ENCODE measurements around the gene ZNF80.
"Not testable (repeated sequence)": the region's sequence is repeated elsewhere in the genome, so short reads cannot be mapped to it uniquely, and the experiment has no call there.

The ZNF80 gene

GRCh38 chr3:114237478-114237877, at the start of gene ZNF80:
ZNF80 (minus strand) TSS chr3:114237578; CDS start chr3:114237074, 504 bp downstream.
- DNase-seq, result not testable (repeated sequence)

GRCh38 chr3:114286266-114286665, 48.9 kb upstream of the ZNF80 start:
- no peak for DNase-seq

DNA sequence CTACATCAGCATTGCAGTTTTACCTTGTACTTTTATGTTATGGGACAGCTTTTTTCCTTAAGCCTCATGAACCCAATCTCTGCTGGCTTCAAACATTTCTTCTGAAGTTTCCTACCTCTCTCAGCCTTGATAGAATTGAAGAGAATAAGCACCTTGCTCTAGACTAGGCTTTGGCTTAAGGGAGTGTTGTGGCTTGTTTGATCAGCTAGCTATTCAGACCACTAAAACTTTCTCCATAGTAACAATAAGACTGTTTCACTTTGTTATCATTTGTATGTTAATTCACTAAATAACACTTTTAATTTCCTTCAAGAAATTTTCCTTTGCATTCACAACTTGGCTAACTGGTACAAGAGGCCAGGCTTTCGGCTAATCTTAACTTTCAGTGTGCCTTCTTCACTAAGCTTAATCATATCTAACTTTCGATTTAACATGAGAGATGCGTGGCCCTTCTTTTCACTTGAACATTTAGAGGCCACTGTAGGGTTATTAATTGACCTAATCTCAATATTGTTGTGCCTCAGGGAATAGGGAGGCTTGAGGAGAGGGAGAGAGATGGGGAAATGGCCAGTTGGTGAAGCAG, 48.4 kb upstream of the ZNF80 start:
- DNase-seq, result no peak

DNA sequence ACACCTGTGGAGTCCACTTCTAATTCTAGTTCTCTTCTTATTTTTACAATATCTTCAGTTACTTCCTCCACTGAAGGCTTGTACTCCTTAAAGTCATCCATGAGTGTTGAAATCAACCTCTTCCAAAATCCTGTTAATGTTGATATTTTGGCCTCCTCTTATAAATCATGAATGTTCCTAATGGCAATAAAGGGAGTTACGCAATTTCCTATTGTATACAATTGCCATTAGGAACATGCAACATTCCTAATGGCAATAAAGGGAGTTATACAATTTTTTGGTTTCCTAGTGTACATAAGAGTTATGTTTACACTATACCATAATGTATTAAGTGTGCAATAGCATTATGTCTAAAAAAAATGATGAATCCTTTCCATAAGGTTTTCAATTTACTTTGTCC, 47.3 kb upstream of the ZNF80 start:
- no peak for DNase-seq

GRCh38 chr3:114276856-114277255, 39.5 kb upstream of the ZNF80 start:
- not testable (repeated sequence) for DNase-seq

GRCh38 chr3:114274929-114275328, 37.6 kb upstream of the ZNF80 start:
- peak; percentile 24 for DNase-seq

DNA sequence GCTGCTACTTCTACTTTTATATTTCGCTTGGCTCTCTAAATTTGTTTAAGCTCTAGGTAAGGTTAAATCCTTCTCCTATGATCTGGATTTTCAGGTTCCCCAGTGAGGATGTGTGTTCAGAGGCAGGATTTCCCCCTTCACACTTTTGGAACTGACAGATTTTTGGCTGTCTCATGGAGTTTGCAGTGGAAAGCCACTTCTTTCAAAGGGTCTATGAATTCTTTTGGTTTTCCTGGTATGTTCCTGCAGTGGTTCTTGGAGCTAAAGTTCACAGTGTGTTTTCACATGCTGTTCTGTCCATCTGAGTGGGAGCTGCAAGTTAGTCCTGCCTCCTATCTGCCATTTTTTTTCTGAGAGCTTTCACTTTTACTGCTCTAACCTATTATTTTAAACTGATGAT, 34.9 kb upstream of the ZNF80 start:
- DNase-seq, result no peak

- DNase-seq, result no peak
These were observed 32.6 kb upstream of the ZNF80 start for GRCh38 chr3:114270019-114270418.

GRCh38 chr3:114260152-114260551, 22.8 kb upstream of the ZNF80 start:
- no peak for DNase-seq

GRCh38 chr3:114259566-114259965, 22.2 kb upstream of the ZNF80 start:
- no peak for DNase-seq

DNA sequence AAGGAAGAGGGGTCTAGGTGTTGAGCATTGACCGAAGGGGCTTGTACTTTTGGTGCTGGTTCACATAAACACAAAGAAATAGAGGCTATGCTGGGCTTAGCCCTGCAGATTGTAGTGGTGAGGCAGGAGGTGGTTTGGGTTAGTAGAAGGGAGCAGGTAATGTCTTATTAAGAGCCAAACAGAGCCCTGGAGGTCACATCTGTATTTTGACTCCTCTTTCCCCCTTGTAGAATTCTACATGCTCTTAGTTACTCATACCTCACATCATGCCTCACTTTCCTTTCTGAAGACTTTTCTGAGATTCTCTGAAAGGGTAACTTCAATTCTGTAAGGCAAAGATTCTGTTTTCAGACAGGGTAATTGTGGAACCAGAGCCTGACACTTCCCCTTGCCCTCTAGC, 16.1 kb upstream of the ZNF80 start:
- no peak for DNase-seq

- DNase-seq, result no peak
These were observed 15.6 kb upstream of the ZNF80 start for GRCh38 chr3:114252954-114253353.

- DNase-seq, result no peak
These were observed 5.6 kb upstream of the ZNF80 start for GRCh38 chr3:114242947-114243346.

- peak; percentile 63 for DNase-seq
These were observed 3.9 kb upstream of the ZNF80 start for GRCh38 chr3:114241262-114241661.

GRCh38 chr3:114238146-114238785, 888 bp upstream of the ZNF80 start:
- not testable (repeated sequence) for DNase-seq

GRCh38 chr3:114235431-114235830, 1.9 kb downstream of the ZNF80 start:
- no peak for DNase-seq

DNA sequence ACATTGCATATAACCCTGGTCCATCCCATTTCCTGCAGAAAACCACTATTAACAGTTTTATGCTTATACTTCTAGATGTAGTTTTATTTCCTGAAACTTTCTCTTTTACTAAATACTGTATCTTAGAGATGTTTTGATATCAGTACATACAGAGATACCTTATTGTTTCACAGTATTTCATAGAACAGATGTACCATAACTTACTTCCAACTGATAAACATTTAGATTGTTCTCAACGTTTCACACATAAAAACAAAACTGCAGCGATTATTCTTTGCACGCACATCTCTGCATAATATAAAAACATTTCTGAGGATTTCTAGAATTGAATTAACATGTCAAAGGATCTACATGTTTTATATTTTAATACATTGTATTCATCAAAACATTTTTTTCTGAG, 2.6 kb downstream of the ZNF80 start:
- no peak for DNase-seq

GRCh38 chr3:114231616-114232015, 5.8 kb downstream of the ZNF80 start:
- no peak for DNase-seq

GRCh38 chr3:114227076-114227475, 10.3 kb downstream of the ZNF80 start:
- DNase-seq, result no peak

GRCh38 chr3:114226313-114226712, 11.1 kb downstream of the ZNF80 start:
- no peak for DNase-seq

- no peak for DNase-seq
These were observed 14.2 kb downstream of the ZNF80 start for GRCh38 chr3:114223143-114223542.

GRCh38 chr3:114221881-114222264, 15.5 kb downstream of the ZNF80 start:
- no peak for DNase-seq

GRCh38 chr3:114221165-114221880, 16.1 kb downstream of the ZNF80 start:
- no peak for DNase-seq

- DNase-seq, result no peak
These were observed 17.6 kb downstream of the ZNF80 start for GRCh38 chr3:114219741-114220140.

Measured in hematopoietic multipotent progenitor cell treated with erythropoietin and hydrocortisone succinate and interleukin-3 and kit ligand, for 8 days (in vitro differentiated cells).